ENCODE measurements around the gene OR3A3. TPM values are rescaled to one million over a fixed set of nuclear protein-coding genes. Genes with fewer than 3 reads are reported as not detected.

The OR3A3 gene
- total and polyA plus RNA-seq, 2 of the 8 experiments (the other 6 are each of a cell fraction or from before 2014, with no cell fraction given), result not detected

- H2BK5ac ChIP-seq (ENCODE audit: low read depth, low read length), result no peak overlapping the region
- H3K9me3 ChIP-seq (ENCODE audit: insufficient read depth in 2 of 2, low read depth in 1 of 2, low read length in 1 of 2), result peaks cover 4 to 11% of the 10 kb centered on the region in 2 experiments; a peak in 2 of 4 replicates
- no peak overlapping the region for H3K27ac ChIP-seq (ENCODE audit: low read depth, low read length)
- H2BK12ac ChIP-seq (ENCODE audit: low read depth, low read length), result no peak overlapping the region
- no peaks in the 10 kb centered on the region for H3K4me1 ChIP-seq (replicated peaks in 1 of 4; ENCODE audit: control insufficient read depth in 3 of 4, insufficient read depth in 4 of 4, low read length in 3 of 4)
- no peak overlapping the region for H3K23ac ChIP-seq (ENCODE audit: insufficient read length)
- H3K9ac ChIP-seq (replicated peaks in 1 of 4; ENCODE audit: extremely low read depth in 1 of 4, low read depth in 3 of 4, low read length in 3 of 4), result no peak overlapping the region
- no peak overlapping the region for H3K4me2 ChIP-seq (ENCODE audit: insufficient read depth in 1 of 2, low read depth in 2 of 2, low read length in 2 of 2)
- no peak overlapping the region for H2BK20ac ChIP-seq (ENCODE audit: low read length)
- no peak overlapping the region for H2AFZ ChIP-seq (ENCODE audit: low read length)
- no peak overlapping the region for H3K18ac ChIP-seq (ENCODE audit: extremely low read depth, low read length)
- FAIRE-seq, result no peak
- H3K23me2 ChIP-seq (ENCODE audit: low read depth, low read length), result no peaks in the 10 kb centered on the region; the same call in 1 of the 2 replicates
- TF ChIP-seq MAFK (IDR thresholded peaks at IDR 0.05; ENCODE audit: low read depth, low read length), result peak; percentile 90
- no peak for TF ChIP-seq SRF (IDR thresholded peaks at IDR 0.05; ENCODE audit: low read depth, low read length)
- H3K4me3 ChIP-seq (ENCODE audit: extremely low read depth in 1 of 4, insufficient read depth in 2 of 4, low read depth in 3 of 4, low read length in 4 of 4), result no peak overlapping the region
- H2BK15ac ChIP-seq (ENCODE audit: low read length), result no peak overlapping the region
- ChIA-PET CTCF (ENCODE audit: partially characterized antibody) (no interaction called here), POLR2A (ENCODE audit: partially characterized antibody) (no interaction called here)
- no peaks in the 10 kb centered on the region for H3K27me3 ChIP-seq (replicated peaks in 1 of 4; ENCODE audit: control insufficient read depth in 3 of 4, extremely low read depth in 1 of 4, insufficient read depth in 3 of 4, low read length in 3 of 4)
- H4K20me1 ChIP-seq (replicated peaks in 1 of 2; ENCODE audit: control insufficient read depth in 1 of 2, insufficient read depth in 2 of 2, low read length in 2 of 2), result no peaks in the 10 kb centered on the region
- H2BK120ac ChIP-seq (replicated peaks; ENCODE audit: low read depth, low read length), result no peak overlapping the region
- no peak overlapping the region for H3K4ac ChIP-seq (replicated peaks; ENCODE audit: insufficient read length, low read depth, low read length)
- no peak overlapping the region for H3K14ac ChIP-seq (ENCODE audit: insufficient read length)
- H3K79me2 ChIP-seq (ENCODE audit: control insufficient read depth in 1 of 2, insufficient read depth in 2 of 2, low read length in 2 of 2), result no peaks in the 10 kb centered on the region
- no peak overlapping the region for H4K8ac ChIP-seq (ENCODE audit: extremely low read depth, insufficient read depth, low read length)
- WGBS, 2 experiments (ENCODE audit: extremely low coverage in 1 of 2, insufficient coverage in 1 of 2, insufficient read length in 1 of 2, insufficient replicate concordance in 2 of 2, low coverage in 1 of 2, low lambda C conversion rate in 2 of 2, missing lambda C conversion rate in 1 of 2), result 32% methylated on average over 2 of the region's 2 CpGs; no CpG with 5 or more reads in 1 of the 2 experiments
- no peak overlapping the region for H4K91ac ChIP-seq (replicated peaks; ENCODE audit: insufficient read length, low read length)
- no peak overlapping the region for H4K5ac ChIP-seq (ENCODE audit: insufficient read length, low read depth, low read length)
- H3K79me1 ChIP-seq (ENCODE audit: low read depth, low read length), result no peaks in the 10 kb centered on the region
- H3K56ac ChIP-seq (replicated peaks; ENCODE audit: insufficient read length, low read depth, low read length), result no peak overlapping the region
- no peaks in the 10 kb centered on the region for H3K36me3 ChIP-seq (ENCODE audit: control insufficient read depth in 2 of 4, insufficient read depth in 4 of 4, low read length in 3 of 4)
- no peak overlapping the region for H2AK5ac ChIP-seq (ENCODE audit: low read depth, low read length)
- DNase-seq (ENCODE audit: low read depth in 1 of 2, low spot score in 2 of 2), result no peak
These were observed 7.1 kb downstream of the OR3A3 start for GRCh38 chr17:3418222-3418621.
